ENCODE results near the gene FAM118B. TPM values are rescaled to one million over a fixed set of nuclear protein-coding genes. Genes with fewer than 3 reads are reported as not detected.

Gene FAM118B
- total RNA-seq, 1 experiment from 2014 or later = 40.0 TPM

- WGBS (ENCODE audit: extremely low coverage, insufficient read length, low lambda C conversion rate) = no CpG with 5 or more reads among the region's 13 CpGs
- no peak overlapping the region for H2AK5ac ChIP-seq (ENCODE audit: insufficient read length, low read length)
- Mint-ChIP-seq H3K27ac (peak overlapping the region in 1 of 3 experiments; percentile 98; a peak in 3 of 7 replicates), H3K4me3 (no peak overlapping the region; a peak in 1 of 5 replicates), H3K27me3 (ENCODE audit: low read depth) (no peaks in the 10 kb centered on the region), H3K4me1 (peaks cover 2 to 3% of the 10 kb centered on the region in 2 experiments), H3K9me3 (no peaks in the 10 kb centered on the region; a peak in 1 of 5 replicates), H3K36me3 (ENCODE audit: insufficient read depth in 1 of 3, low read depth in 3 of 3) (peaks cover 0 to 2% (median under 1%) of the 10 kb centered on the region in 3 experiments; a peak in 4 of 7 replicates)
- H3T11ph ChIP-seq (ENCODE audit: low read length) = no peak overlapping the region
- H2BK12ac ChIP-seq (ENCODE audit: insufficient read length, low read depth, low read length) = no peak overlapping the region
- no peak overlapping the region for H3K23ac ChIP-seq (ENCODE audit: insufficient read length, low read depth, low read length)
- no peak overlapping the region for H2BK20ac ChIP-seq (ENCODE audit: low read depth, low read length, poor library complexity, severe bottlenecking)
- peak; percentile 19; the same call in 1 of the 3 replicates for TF ChIP-seq CTCF (conservative IDR thresholded peaks at IDR 0.05)
- no peak overlapping the region for H3K18ac ChIP-seq (ENCODE audit: insufficient read length, low read depth, low read length)
- no peak overlapping the region for H4K5ac ChIP-seq (ENCODE audit: insufficient read length, low read depth, low read length)
- no peak overlapping the region for H3K4ac ChIP-seq (ENCODE audit: low read depth, low read length)
- H2BK120ac ChIP-seq (ENCODE audit: low read depth, low read length, poor library complexity, severe bottlenecking) = no peak overlapping the region
- H3K14ac ChIP-seq (ENCODE audit: insufficient read depth, low read length) = no peak overlapping the region
- H3K9ac ChIP-seq (ENCODE audit: extremely low read depth, insufficient read length, low read length) = no peak overlapping the region
- H4K91ac ChIP-seq (ENCODE audit: insufficient read length, low read depth, low read length) = no peak overlapping the region
- no peaks in the 10 kb centered on the region for H3K4me1 ChIP-seq (ENCODE audit: insufficient read depth, low read length)
- no peaks in the 10 kb centered on the region for H3K79me1 ChIP-seq (ENCODE audit: insufficient read depth, low read depth, low read length, poor library complexity, severe bottlenecking)
- H2AFZ ChIP-seq (ENCODE audit: low read length) = no peak overlapping the region
- H4K20me1 ChIP-seq (ENCODE audit: control insufficient read depth, insufficient read depth, insufficient read length) = no peaks in the 10 kb centered on the region
- H4K8ac ChIP-seq (replicated peaks; ENCODE audit: insufficient read length, low read depth, low read length) = no peak overlapping the region
- no peak overlapping the region for H3K56ac ChIP-seq (ENCODE audit: insufficient read length, low read depth, low read length)
- no peaks in the 10 kb centered on the region for H3K23me2 ChIP-seq (ENCODE audit: insufficient read length, low read depth, low read length, poor library complexity, severe bottlenecking)
- no peak overlapping the region for H3K27ac ChIP-seq (ENCODE audit: insufficient read length, low read depth, low read length)
- no peaks in the 10 kb centered on the region for H3K79me2 ChIP-seq (ENCODE audit: insufficient read depth, low read length)
- H3K27me3 ChIP-seq (ENCODE audit: insufficient read depth, low read length) = no peaks in the 10 kb centered on the region
- H3K9me3 ChIP-seq (ENCODE audit: control insufficient read depth, low read depth, low read length) = no peaks in the 10 kb centered on the region
- H2BK15ac ChIP-seq (ENCODE audit: low read depth, low read length) = no peak overlapping the region
- no peak overlapping the region for H3K4me2 ChIP-seq (ENCODE audit: insufficient read depth, insufficient read length, low read length)
- no peak for DNase-seq
- no peak overlapping the region for H2BK5ac ChIP-seq (ENCODE audit: insufficient read length, low read length)
These were observed 29.4 kb upstream of the FAM118B start for GRCh38 chr11:126181939-126182730.
